Measurements from ENCODE around the gene MSH6. TPM values are rescaled to one million over a fixed set of nuclear protein-coding genes. Genes with fewer than 3 reads are reported as not detected.

Gene MSH6
- total RNA-seq, 2 experiments from 2014 or later = 291 to 525 TPM

DNA sequence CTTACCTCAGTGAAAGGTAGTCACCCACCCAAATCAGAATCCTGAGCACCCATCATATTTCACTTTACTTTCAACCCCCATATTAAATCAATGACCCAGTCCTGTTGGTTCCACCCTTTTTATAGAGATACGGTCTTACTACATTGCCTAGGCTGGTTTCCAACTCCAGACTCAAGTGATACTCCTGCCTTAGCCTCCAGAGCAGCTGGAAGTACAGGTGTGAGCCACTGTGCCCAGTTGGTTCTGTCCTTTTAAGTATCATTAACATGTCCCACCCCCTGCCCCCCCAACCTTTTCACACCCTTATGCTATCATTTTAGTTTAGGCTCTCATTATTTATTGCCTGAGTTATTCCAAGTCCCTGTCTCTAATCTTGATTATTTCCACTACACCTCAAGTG, 28.7 kb downstream of the MSH6 start:
- TF ChIP-seq CTCF (conservative IDR thresholded peaks at IDR 0.05; ENCODE audit: low read length) (no peak), EZH2phosphoT487 (IDR thresholded peaks at IDR 0.05; ENCODE audit: borderline replicate concordance, low read depth, low read length) (no peak)
- no peaks in the 10 kb centered on the region; the same call in 1 of the 2 replicates for H3K79me2 ChIP-seq (ENCODE audit: insufficient read depth, low read depth, low read length)
- no peak overlapping the region for H3K4me2 ChIP-seq (ENCODE audit: low read length)
- ChIA-PET CTCF (ENCODE audit: unreplicated experiment) (no interaction called here), POLR2A (interaction anchor here (1.3 kb wide), 1 partner anchor 10 kb away, joined by 3 read pairs; no protein-coding TSS in a partner anchor)
- peak overlapping the region; percentile 0 for H3K27ac ChIP-seq (ENCODE audit: low read depth, low read length, poor library complexity, severe bottlenecking)
- no peak overlapping the region for H2AFZ ChIP-seq (ENCODE audit: low read length)
- DNase-seq (ENCODE audit: low spot score) = no peak
- intact Hi-C loops (cut with micrococcal nuclease; ENCODE audit: unreplicated experiment) = loop anchor here (5.0 kb wide), 2 partner anchors 291 to 474 kb away; no protein-coding TSS in a partner anchor
- no TSS peak for BruUV-seq (replicated peaks)
- H3K4me3 ChIP-seq (ENCODE audit: low read depth, low read length, poor library complexity, severe bottlenecking) = no peak overlapping the region
- H3K9me3 ChIP-seq (ENCODE audit: low read length) = no peaks in the 10 kb centered on the region
- H3K9me2 ChIP-seq (ENCODE audit: insufficient read depth, low read length) = no peaks in the 10 kb centered on the region
- H3K4me1 ChIP-seq (ENCODE audit: insufficient read depth, low read length, poor library complexity, severe bottlenecking) = peaks cover 5% of the 10 kb centered on the region
- H3K36me3 ChIP-seq (ENCODE audit: insufficient read depth, low read length) = peaks cover 94% of the 10 kb centered on the region
- peaks cover 15% of the 10 kb centered on the region; the same call in 1 of the 2 replicates for H4K20me1 ChIP-seq (ENCODE audit: insufficient read depth, low read length)

DNA sequence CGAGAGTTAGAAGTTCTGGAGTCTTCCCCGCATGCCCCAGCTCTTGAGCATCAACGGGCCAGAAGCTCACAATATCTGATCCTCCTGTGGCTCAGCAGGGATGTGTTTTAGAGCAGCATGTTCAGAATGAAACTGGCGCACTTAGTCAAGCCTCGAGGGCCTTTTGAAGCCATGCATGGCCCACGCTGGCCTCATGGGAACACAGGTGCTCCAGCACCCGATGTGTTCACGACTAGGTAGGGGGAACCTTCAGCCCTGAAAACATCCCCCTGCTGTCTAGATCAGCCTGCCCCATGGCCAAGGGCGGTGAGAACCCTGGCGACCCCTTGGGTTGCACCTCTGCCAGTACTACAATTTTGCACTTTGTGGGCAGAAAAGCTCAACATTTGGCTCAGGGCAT, 32.8 kb downstream of the MSH6 start:
- ChIA-PET POLR2A (interaction anchor here (0.6 to 1.8 kb wide), 4 partner anchors 9 to 39 kb away, joined by 3 to 7 read pairs (median 3); no protein-coding TSS in a partner anchor), CTCF (ENCODE audit: unreplicated experiment) (no interaction called here)
- no peaks in the 10 kb centered on the region; the same call in 1 of the 2 replicates for H4K20me1 ChIP-seq (ENCODE audit: insufficient read depth, low read length)
- no TSS peak for BruUV-seq (replicated peaks)
- peaks cover 94% of the 10 kb centered on the region for H3K36me3 ChIP-seq (ENCODE audit: insufficient read depth, low read length)
- peaks cover 5% of the 10 kb centered on the region for H3K4me1 ChIP-seq (ENCODE audit: insufficient read depth, low read length, poor library complexity, severe bottlenecking)
- peak; percentile 64 for DNase-seq (ENCODE audit: low spot score)
- no peak overlapping the region for H3K4me3 ChIP-seq (ENCODE audit: low read depth, low read length, poor library complexity, severe bottlenecking)
- H3K27ac ChIP-seq (ENCODE audit: low read depth, low read length, poor library complexity, severe bottlenecking) = no peak overlapping the region
- no peak overlapping the region for H3K4me2 ChIP-seq (ENCODE audit: low read length)
- no peak overlapping the region for H2AFZ ChIP-seq (ENCODE audit: low read length)
- H3K79me2 ChIP-seq (ENCODE audit: insufficient read depth, low read depth, low read length) = no peaks in the 10 kb centered on the region
- intact Hi-C loops (cut with micrococcal nuclease; ENCODE audit: unreplicated experiment) = no loop called here
- H3K9me2 ChIP-seq (ENCODE audit: insufficient read depth, low read length) = no peaks in the 10 kb centered on the region
- TF ChIP-seq CTCF (conservative IDR thresholded peaks at IDR 0.05; ENCODE audit: low read length) = no peak
- no peak for TF ChIP-seq EZH2phosphoT487 (IDR thresholded peaks at IDR 0.05; ENCODE audit: borderline replicate concordance, low read depth, low read length)
- H3K9me3 ChIP-seq (ENCODE audit: low read length) = no peaks in the 10 kb centered on the region

DNA sequence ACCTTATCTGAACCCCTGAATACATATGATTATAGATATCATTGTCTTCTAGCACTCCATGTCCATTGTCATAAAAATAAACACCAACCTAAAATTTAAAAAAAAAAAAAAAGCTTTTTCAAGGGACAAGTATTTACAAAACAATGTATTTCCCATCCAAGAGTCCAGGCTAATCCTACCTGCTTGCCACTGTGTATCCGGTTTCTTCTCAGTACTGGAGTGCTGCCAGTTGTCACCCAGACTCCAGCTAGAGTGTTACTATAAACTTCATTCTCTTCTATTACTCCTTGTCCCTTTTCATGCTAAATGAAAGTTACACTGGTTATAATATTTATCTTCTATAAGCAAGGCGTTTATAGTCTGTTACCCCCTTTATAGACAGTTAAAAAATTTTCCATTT, 35.8 kb downstream of the MSH6 start:
- H3K36me3 ChIP-seq (ENCODE audit: insufficient read depth, low read length) = peaks cover 92% of the 10 kb centered on the region
- no TSS peak for BruUV-seq (replicated peaks)
- H3K9me3 ChIP-seq (ENCODE audit: low read length) = no peaks in the 10 kb centered on the region
- no peaks in the 10 kb centered on the region for H4K20me1 ChIP-seq (ENCODE audit: insufficient read depth, low read length)
- intact Hi-C loops (cut with micrococcal nuclease; ENCODE audit: unreplicated experiment) = no loop called here
- H3K4me2 ChIP-seq (ENCODE audit: low read length) = no peak overlapping the region
- no peak for TF ChIP-seq CTCF (conservative IDR thresholded peaks at IDR 0.05; ENCODE audit: low read length)
- no peak overlapping the region for H3K4me3 ChIP-seq (ENCODE audit: low read depth, low read length, poor library complexity, severe bottlenecking)
- no peak for DNase-seq (ENCODE audit: low spot score)
- POLR2A ChIA-PET = interaction anchor here (0.6 to 1.4 kb wide), 4 partner anchors 20 to 397 kb away, joined by 3 to 5 read pairs (median 4); no protein-coding TSS in a partner anchor
- H3K79me2 ChIP-seq (ENCODE audit: insufficient read depth, low read depth, low read length) = no peaks in the 10 kb centered on the region
- no peaks in the 10 kb centered on the region for H3K9me2 ChIP-seq (ENCODE audit: insufficient read depth, low read length)
- H3K4me1 ChIP-seq (ENCODE audit: insufficient read depth, low read length, poor library complexity, severe bottlenecking) = peaks cover 5% of the 10 kb centered on the region
- H2AFZ ChIP-seq (ENCODE audit: low read length) = no peak overlapping the region
- H3K27ac ChIP-seq (ENCODE audit: low read depth, low read length, poor library complexity, severe bottlenecking) = no peak overlapping the region
- CTCF ChIA-PET (ENCODE audit: unreplicated experiment) = no interaction called here

Measured in OCI-LY7 (cell line).